Esophagus muscularis mucosa (tissue), 4 donors: ENCODE measurements around the gene DNAJC27. TPM values are rescaled to one million over a fixed set of nuclear protein-coding genes. Genes with fewer than 3 reads are reported as not detected.

Experiments
- DNase-seq: peaks from one replicate; pipeline ENCODE4 v3.0.0-alpha.2; 2017; ENCODE audit errors: extremely low spot score
- H3K27ac ChIP-seq, 4 donors: fragments of 200-600 bp; sonication (generic); replicated peaks in 1 of 4; 1 replicate in 3 of 4; 2 replicates in 1 of 4; pipeline ENCODE4 v1.5.1; 2016 to 2019; ENCODE audit warnings: mild to moderate bottlenecking in 1 of 4
- H3K27me3 ChIP-seq, 4 donors: fragments of 200-600 bp; sonication (generic); one replicate each; pipeline versions ENCODE4 v1.5.1 to v1.6.0; 2016 to 2019
- H3K36me3 ChIP-seq, 4 donors: fragments of 200-600 bp; sonication (generic); one replicate each; pipeline ENCODE4 v1.5.1; 2016 to 2019
- H3K4me1 ChIP-seq, 4 donors: fragments of 200-600 bp; sonication (generic); one replicate each; pipeline ENCODE4 v1.5.1; 2016 to 2019
- H3K4me3 ChIP-seq, 4 donors: fragments of 200-600 bp; sonication (generic); 1 replicate in 2 of 4; 2 replicates in 2 of 4; pipeline ENCODE4 v1.5.1; 2016 to 2019; ENCODE audit warnings: mild to moderate bottlenecking in 4 of 4, moderate library complexity in 1 of 4
- H3K9me3 ChIP-seq, 4 donors: fragments of 200-600 bp; sonication (generic); 1 replicate in 3 of 4; 2 replicates in 1 of 4; pipeline ENCODE4 v1.5.1; 2016 to 2019
- CTCF ChIP-seq, 3 experiments: fragments of 200-600 bp in 2 of 3; fragments of 450-650 bp in 1 of 3; sonication (generic) in 2 of 3; IDR thresholded peaks; one replicate each; pipeline ENCODE4 v1.5.1; 2017 to 2019; ENCODE audit warnings: antibody characterized with exemption in 3 of 3, mild to moderate bottlenecking in 2 of 3, moderate library complexity in 1 of 3
- EP300 ChIP-seq: sonication (generic); formaldehyde crosslinking; IDR thresholded peaks from one replicate; pipeline ENCODE4 v1.6.1; 2017; ENCODE audit warnings: antibody characterized with exemption
- POLR2A ChIP-seq: fragments of 450-650 bp; IDR thresholded peaks from one replicate; pipeline ENCODE4 v1.6.1; 2017; ENCODE audit warnings: antibody characterized with exemption, moderate library complexity, mild to moderate bottlenecking, low read depth
- POLR2AphosphoS5 ChIP-seq, 2 donors: sonication (generic); formaldehyde crosslinking; IDR thresholded peaks; one replicate each; pipeline ENCODE4 v1.6.1; 2017; ENCODE audit warnings: antibody characterized with exemption in 2 of 2
- WGBS: methylation state at CpG from one replicate; pipeline ENCODE4 v1.1.5; 2018; 5-methylcytosine and 5-hydroxymethylcytosine counted together
- intact Hi-C: fragments of 100-400 bp; cut with DNase I; formaldehyde crosslinking; loops from one replicate; pipeline ENCODE4 v1.15.1; 2023
- total RNA-seq, 4 donors: library from RNA; depleted of rRNA; stranded (reverse); fragments of >200 nt; gene quantifications; one replicate each; pipeline versions ENCODE4 v1.1.0 to v1.2.1, GENCODE V29; 2016

DNAJC27 gene
- total RNA-seq, 4 donors from 2014 or later = 5.8 to 8.6 (median 7.5) TPM

GRCh38 chr2:24932715-24933114, 39.0 kb downstream of the DNAJC27 start:
- Histone ChIP-seq H3K9me3 (no peaks in the 10 kb centered on the region), H3K4me1 (no peaks in the 10 kb centered on the region), H3K4me3 (no peak overlapping the region), H3K36me3 (no peaks in the 10 kb centered on the region), H3K27ac (no peak overlapping the region), H3K27me3 (no peaks in the 10 kb centered on the region)
- TF ChIP-seq POLR2A (no peak), EP300 (no peak), POLR2AphosphoS5 (IDR thresholded peaks at IDR 0.05) (no peak), CTCF (IDR thresholded peaks at IDR 0.05) (no peak)
- DNase-seq = no peak
- intact Hi-C loops = no loop called here
- 90% methylated on average over 5 of the region's 5 CpGs for WGBS

- no peak for TF ChIP-seq EP300
These were observed 41.0 kb downstream of the DNAJC27 start for GRCh38 chr2:24930768-24931167.

GRCh38 chr2:24929230-24929629, 42.5 kb downstream of the DNAJC27 start:
- intact Hi-C loops = no loop called here
- Histone ChIP-seq H3K9me3 (no peaks in the 10 kb centered on the region), H3K27ac (no peak overlapping the region), H3K4me3 (no peak overlapping the region), H3K4me1 (peaks cover 0 to 15% (median 13%) of the 10 kb centered on the region in 4 donors), H3K27me3 (no peaks in the 10 kb centered on the region), H3K36me3 (no peaks in the 10 kb centered on the region)
- TF ChIP-seq CTCF (IDR thresholded peaks at IDR 0.05) (no peak), EP300 (no peak), POLR2AphosphoS5 (IDR thresholded peaks at IDR 0.05) (no peak), POLR2A (no peak)
- WGBS = 90% methylated on average over 3 of the region's 3 CpGs
- DNase-seq = no peak

More at GRCh38 chr2:24930768-24931167, 41.0 kb downstream of the DNAJC27 start:
- no peaks in the 10 kb centered on the region for H3K9me3 ChIP-seq
- H3K4me1 ChIP-seq = peaks cover 0 to 15% (median 13%) of the 10 kb centered on the region in 4 donors
- H3K36me3 ChIP-seq = no peaks in the 10 kb centered on the region
- intact Hi-C loops = no loop called here
- no peak overlapping the region for H3K27ac ChIP-seq
- 14% methylated on average over 6 of the region's 6 CpGs for WGBS
- no peaks in the 10 kb centered on the region for H3K27me3 ChIP-seq
- no peak overlapping the region for H3K4me3 ChIP-seq
- DNase-seq = no peak

GRCh38 chr2:24928036-24928435, 43.7 kb downstream of the DNAJC27 start:
- no peaks in the 10 kb centered on the region for H3K27me3 ChIP-seq
- TF ChIP-seq EP300 = no peak
- no peak for TF ChIP-seq CTCF (IDR thresholded peaks at IDR 0.05)
- no peak for TF ChIP-seq POLR2AphosphoS5 (IDR thresholded peaks at IDR 0.05)
- TF ChIP-seq POLR2A = no peak
- H3K4me1 ChIP-seq = peaks cover 0 to 15% (median 13%) of the 10 kb centered on the region in 4 donors
- no peak for DNase-seq
- peak overlapping the region in 2 of 4 donors; percentile 64 to 71 for H3K27ac ChIP-seq
- H3K36me3 ChIP-seq = no peaks in the 10 kb centered on the region
- intact Hi-C loops = no loop called here
- no peak overlapping the region for H3K4me3 ChIP-seq
- no peaks in the 10 kb centered on the region for H3K9me3 ChIP-seq

GRCh38 chr2:24926602-24927252, 45.0 kb downstream of the DNAJC27 start:
- no peaks in the 10 kb centered on the region for H3K36me3 ChIP-seq
- peak overlapping the region; percentile 7 to 41 (median 30) for H3K4me3 ChIP-seq
- no peaks in the 10 kb centered on the region for H3K9me3 ChIP-seq
- no peaks in the 10 kb centered on the region for H3K27me3 ChIP-seq
- H3K4me1 ChIP-seq = peaks cover 0 to 15% (median 13%) of the 10 kb centered on the region in 4 donors
- peak overlapping the region; percentile 58 to 71 (median 66) for H3K27ac ChIP-seq
- TF ChIP-seq POLR2AphosphoS5 (IDR thresholded peaks at IDR 0.05) (peak; percentile 28 to 58), EP300 (no peak), POLR2A (no peak), CTCF (IDR thresholded peaks at IDR 0.05) (no peak)
- DNase-seq = no peak
- intact Hi-C loops = no loop called here
- WGBS = 26% methylated on average over 26 of the region's 33 CpGs
